ENCODE data around the gene SLC9C2.
"Not testable (repeated sequence)": the region's sequence is repeated elsewhere in the genome, so short reads cannot be mapped to it uniquely, and the experiment has no call there.

The SLC9C2 gene

DNA sequence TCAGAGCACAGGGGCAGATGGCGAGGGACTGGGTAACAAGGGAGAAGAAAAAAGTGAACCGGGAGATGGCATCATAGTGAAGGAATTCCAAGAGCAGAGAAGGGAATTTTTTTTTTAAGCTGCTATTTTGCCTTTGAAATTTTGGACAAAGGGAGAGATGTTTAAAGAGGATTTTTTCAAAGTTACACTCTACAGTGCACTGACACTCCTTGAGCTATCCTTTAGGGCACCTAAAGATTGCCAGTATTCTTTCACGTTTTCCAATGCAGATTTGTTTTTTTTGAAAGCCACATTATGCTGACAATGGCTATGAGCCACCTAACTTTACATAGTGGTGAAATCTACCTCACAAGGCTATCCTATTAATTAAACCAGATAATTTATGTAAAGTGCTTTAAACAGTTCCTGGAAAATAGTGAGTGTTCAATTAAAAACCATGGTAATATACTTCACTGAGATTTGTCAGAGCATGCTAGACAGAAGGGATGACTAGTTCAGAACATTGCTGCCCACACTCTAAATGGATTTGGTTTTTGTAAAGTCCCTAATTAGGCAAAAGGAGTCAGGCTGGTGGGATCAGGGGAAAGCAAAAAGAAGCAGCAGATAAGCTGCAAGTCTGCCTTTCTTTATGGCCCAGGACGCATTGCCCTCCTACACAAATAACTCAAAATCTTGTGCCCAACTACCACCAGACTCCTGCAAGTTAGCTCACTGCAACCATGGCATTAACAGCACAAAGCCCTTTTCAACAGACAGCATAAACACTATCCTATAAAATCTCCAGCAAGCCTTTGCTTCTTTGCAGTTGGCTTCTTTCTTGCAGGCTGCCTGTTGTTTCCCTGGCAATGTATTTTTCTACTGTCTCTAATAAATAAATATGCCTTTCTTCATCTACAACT is 71.8 kb downstream of the SLC9C2 start:
- DNase-seq (ENCODE audit: low read depth in 3 of 3): no peak

DNA sequence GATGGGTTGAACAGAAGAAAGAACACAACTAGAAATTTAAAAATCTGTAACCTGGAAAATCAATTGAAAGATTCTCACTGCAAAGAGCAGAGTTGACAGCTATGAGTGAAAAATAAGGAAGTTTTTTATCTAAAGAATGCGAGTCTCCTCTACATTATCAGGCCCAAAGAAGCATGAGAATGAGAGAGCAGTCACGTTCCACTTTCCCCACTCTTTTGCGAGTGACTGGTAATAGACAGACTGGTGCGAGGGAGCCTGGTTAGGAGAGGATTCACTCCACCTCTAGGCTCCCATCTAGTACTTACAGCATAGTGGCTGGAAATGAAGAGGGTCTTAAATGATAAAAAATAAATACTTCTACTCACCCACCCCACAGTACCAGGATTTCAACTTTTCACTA is 73.8 kb downstream of the SLC9C2 start:
- no peak for DNase-seq (ENCODE audit: low read depth in 3 of 3)

DNA sequence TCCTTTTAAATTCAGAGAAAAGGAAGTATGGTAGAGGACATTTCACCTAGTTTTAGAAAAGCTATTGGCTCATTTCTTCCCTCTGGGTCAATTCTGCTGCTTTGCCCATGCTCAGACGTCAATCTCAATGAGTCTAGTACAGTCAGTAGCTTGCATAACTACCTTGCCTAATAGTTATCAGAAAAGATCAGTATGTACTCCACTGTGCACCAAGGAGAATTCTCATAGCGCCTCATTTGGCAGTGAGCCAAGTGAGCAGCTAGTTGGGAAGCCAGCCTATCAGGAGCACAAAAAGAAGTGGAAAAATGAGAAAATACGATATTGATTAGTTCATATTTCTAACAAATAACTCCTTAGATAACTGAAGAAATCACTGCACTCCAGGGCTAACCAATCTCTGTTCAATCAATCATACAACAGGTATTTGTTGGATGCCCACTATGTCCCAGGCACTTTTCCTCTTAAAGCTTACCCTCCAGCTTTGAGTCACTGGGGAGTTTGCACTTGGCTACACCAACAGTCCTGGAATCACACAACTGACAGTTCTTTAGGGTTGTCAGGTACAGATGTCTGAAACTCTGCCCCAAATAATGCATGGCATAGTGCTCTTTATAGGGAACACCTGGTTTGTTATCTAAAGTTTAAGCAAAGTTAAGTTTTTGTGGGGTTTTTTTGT is 75.6 kb downstream of the SLC9C2 start:
- DNase-seq (ENCODE audit: low read depth in 3 of 3): no peak

DNA sequence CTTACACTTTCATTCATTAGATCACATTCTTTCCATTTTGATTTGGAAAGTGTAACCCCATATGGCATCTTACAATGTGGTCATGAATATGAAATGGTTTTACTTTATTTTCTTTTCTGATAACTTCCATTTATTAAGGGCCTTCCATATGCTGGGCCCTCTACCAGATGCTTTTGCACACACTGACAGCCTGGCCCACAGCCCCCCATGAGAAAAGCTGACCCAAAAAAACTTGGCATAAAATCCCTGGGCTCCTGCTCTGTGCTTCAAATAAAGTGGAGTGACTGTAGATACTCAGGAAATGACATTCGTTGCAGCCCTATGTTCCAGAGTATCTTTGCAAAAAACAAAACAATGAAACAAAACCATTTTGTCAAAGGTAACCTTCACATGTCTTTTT is 76.9 kb downstream of the SLC9C2 start:
- no peak for DNase-seq (ENCODE audit: low read depth in 3 of 3)

DNA sequence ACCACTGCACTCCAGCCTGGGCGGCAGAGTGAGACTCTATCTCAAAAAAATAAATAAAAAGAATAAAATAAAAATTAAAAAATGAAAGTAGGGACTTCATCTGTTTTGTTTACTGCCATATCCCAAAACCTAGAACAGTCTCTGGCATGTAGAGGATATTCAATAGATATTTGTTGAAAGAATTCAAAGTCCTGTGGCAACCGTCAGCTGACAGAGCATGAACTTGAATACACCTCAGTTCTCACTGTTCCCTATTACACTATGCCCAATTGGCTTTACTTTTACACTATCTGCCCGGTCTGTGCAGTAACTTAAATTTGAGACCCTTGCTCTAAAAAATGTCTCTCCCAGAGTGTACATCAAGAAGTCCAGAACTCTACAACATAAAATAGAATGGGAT is 79.5 kb downstream of the SLC9C2 start:
- DNase-seq (ENCODE audit: low read depth in 3 of 3): no peak

DNA sequence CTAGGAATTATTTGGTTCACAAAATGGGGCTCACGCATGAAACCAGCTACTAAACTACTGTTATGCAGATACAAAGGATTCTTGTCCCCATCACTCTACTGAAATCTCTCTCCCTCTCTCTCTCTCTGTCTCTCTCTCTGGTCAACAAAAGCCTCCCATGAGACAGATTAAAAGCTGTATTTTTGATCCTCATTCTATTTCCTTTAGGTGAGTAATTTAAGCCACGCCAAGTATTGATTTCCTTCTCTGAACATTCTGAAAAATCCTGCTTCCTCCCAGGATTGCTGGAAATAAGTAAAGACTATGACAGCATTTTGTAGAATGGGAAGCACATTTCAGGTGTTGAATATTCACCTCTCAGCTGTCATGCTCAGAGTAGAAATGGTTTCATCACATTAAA is 82.1 kb downstream of the SLC9C2 start:
- no peak for DNase-seq (ENCODE audit: low read depth in 3 of 3)

DNA sequence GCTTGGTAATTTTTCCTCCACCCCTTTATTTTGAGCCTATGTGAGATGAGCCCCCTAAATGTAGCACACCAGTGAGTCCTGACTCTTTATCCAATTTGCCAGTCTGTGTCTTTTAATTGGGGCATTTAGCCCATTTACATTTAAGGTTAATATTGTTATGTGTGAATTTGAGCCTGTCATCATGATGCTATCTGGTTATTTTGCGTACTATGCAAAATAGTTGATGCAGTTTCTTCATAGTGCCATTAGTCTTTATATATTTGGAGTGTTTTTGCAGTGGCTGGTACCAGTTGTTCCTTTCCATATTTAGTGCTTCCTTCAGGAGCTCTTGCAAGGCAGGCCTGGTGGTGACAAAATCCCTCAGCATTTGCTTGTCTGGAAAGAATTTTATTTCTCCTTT is 88.4 kb downstream of the SLC9C2 start:
- not testable (repeated sequence) for DNase-seq (ENCODE audit: low read depth in 3 of 3)

DNA sequence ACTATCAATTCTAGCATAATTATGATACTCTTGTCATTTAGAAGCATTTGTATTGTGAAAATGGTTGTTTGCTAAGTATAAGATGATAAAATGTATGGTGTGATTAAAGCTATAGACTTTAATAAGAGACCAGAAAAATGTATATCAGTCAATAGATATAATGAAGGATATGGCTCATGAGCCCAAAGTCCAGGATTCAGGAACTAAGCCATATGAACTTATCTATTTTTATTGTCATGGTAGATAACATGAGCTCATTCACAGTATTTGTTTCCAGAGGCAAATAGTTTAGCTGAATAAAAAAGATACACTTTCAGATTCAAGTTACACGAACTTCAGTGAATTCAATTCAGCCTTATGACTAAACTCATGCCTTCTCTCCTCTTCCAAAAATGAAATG is 93.1 kb downstream of the SLC9C2 start:
- DNase-seq (ENCODE audit: low read depth in 3 of 3): no peak

DNA sequence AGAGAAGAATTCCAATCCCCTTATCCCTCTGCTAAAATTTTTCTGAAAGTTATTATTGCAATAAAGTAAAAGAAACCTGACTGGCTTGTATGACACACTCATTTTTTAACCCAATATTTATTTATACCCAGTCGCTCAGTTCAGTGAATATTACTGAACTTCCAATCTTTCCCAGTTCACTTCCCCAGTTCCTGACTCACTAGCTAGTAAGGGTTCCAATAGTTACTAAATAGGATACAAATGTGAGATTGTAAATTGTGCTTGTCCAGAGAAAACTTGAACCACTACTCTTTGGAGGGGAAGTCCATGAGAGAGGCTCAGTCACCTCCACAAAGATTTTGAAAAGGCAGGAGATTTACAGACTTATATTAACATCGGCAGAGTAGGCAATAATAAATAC is 94.3 kb downstream of the SLC9C2 start:
- no peak for DNase-seq (ENCODE audit: low read depth in 3 of 3)

DNA sequence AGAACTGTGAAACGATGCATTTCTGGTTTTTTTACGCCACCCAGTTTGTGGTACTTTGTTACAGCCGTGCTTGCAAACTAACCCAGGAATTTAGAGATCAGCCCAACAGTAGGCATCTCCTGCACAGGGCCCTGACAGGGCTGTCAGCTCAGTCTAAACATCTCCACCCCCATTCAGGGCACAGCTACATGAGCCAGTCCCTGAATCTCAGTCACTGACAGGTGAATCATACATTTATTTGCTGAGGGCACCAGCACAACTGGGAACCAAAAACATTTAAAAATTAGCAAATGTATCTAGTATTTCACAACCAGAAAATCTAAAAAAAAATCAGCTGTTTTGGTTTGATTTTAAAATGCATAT is 95.0 kb downstream of the SLC9C2 start:
- no peak for DNase-seq (ENCODE audit: low read depth in 3 of 3)

DNA sequence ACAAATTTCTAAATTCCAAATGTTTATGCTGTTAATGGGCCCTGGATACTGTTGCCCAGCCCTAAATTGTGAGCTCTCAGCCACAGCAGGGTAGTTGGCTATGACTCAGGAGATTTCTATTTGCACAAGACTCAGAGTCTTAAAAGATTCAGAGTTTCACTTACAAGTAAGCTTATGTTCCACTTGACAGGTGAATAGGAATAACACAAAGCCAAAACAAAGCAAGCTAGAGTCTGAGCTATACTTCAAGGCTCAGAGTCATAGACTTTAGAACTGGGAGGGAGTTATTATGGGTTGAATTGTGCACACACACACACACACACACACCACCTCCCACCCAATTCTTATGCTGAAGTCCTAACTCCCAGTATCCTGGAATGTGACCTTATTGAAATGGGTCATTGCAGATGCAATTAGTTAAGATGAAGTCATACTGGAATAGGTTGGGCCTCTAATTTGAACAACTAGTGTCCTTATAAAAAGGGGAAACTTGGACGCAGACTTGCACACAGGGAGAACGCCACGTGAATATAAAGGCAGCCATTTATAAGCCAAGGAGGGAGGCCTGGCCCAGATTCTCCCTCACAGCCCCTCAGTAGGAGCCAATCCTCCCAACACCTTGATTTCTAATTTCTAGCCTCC is 95.5 kb downstream of the SLC9C2 start:
- no peak for DNase-seq (ENCODE audit: low read depth in 3 of 3)

DNA sequence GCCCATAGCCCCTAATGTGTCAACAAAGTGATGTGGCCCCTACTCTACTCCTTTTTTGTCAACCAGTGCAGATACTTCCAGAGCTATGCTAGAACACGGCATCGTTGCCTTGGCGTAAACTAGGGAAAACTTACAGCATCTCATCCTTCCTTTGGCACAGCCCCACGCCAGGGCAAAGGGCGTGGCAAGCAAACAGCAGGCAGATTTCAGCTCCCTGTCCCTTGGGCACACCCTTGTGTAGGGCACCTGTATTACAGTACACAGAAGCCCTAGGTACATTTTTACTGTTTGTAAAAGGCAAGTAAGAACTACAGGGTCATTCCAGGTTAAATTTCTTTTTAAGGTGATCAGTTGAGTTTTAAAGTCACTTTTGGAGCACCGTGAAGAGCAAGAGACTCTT is 96.4 kb downstream of the SLC9C2 start:
- DNase-seq (ENCODE audit: low read depth in 3 of 3): no peak

DNA sequence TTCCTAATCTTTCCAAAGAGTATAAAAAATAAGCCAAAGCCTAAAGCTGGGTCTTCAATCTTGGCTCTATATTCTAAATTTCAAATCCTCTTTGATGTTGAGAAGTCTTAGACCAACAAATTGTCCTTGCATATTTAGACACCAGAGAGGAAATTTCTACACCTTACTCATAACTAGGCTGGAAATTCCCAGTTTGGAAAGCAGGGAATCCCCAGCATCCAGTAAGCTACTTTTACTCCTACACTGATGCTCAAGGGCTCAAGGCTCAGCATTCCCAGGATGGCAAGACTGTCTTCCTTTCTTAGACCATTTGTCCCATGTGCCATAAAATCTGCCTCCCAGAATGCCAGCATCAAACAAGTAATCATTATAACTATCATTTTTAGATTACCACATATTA is 97.5 kb downstream of the SLC9C2 start:
- DNase-seq (ENCODE audit: low read depth in 3 of 3): no peak

DNA sequence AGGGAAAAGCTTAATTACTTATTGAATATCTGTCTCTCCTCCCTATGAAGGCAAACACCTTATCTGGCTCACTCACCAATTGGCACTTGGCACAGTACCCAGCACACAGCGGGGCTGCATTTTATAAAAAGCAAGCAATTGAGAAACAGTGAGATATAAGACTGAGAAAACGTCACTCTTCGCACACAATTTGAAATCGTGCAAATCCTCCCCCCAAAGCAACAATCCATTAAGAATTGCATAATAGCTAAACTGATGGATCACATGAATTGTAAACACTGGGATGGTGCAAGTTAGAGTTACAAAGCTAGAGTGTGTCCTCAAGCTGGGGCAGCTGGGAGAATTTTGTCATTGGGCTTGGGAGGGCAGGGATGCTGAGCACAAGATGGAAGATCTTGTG is 98.6 kb downstream of the SLC9C2 start:
- DNase-seq (ENCODE audit: low read depth in 3 of 3): no peak

DNA sequence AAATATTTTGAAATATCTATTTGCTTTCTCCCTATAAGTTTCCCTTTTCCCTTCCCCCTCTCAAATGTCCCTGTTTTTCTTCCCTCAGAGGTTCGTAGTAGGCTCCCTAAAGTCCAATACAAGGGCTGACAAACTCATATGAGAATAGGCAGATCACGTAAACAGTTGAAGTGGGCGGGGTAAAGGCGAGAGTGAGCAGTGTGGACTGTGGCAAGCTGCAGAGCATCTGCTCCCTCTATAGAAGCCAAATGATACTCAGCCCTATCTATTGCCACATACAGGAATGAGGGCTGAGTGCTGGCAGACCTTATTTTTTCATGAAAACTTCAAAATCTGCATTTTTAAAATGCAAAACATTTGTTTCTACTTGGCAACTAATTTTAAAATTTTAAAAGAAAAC is 99.5 kb downstream of the SLC9C2 start:
- DNase-seq (ENCODE audit: low read depth in 3 of 3): no peak

DNA sequence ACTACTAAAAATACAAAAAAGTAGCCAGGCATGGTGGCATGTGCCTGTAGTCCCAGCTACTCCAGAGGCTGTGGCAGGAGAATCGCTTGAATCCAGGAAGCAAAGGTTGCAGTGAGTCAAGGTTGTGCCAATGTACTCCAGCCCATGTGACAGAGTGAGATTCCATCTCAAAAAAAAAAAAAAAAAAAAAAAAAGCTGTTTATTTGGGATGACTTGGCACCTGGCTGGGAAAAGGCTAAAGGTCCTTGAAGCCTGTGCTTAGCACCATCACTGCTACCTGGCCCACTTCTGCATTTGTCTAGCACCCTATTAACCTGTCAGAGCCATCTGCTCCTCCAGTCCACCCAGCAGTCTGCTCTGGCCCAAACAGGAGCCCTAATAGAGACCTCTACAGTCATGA is 100.8 kb downstream of the SLC9C2 start:
- no peak for DNase-seq (ENCODE audit: low read depth in 3 of 3)

DNA sequence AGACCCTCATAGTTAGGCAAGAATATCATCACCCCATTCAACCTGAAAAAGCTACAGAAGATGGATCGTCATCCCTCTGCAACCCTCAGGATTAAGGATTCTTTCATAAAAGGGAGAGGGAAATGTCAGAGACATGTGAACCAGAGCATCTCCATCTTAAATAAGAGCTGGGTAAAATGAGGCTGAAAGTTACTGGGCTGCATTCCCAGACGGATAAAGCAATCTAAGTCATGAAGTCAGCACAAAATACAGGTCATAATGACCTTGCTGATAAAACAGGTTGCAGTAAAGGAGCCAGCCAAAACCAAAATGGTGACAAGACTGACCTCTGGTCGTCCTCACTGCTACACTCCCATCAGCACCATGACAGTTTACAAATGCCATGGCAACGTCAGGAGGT is 103.1 kb downstream of the SLC9C2 start:
- DNase-seq (ENCODE audit: low read depth in 3 of 3): no peak

DNA sequence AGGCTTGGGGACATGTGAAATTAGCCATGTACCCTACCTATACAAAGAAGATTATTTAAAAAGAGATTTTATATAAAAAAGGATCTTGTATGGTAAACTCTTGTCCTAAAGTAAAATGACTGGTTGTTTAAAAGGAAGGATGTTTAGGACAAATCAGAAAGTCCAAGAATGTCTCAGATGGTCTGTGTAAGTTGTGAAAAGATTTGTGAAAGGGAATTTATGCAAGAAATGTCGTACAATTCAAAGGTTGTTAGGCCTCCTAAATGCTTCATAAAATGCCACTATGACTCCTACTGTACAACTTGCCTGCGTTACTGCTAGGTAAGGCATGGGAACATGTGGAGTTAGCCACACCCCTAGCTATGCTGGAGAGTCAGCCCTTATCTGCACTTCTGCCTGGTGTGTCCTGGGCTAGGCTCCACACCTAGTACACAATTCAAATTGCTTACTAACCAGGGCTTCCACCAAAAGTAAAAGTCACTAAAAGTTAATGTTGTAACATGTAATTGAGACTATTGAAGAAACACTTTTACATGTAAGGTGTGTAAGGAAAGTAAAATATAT is 106.0 kb downstream of the SLC9C2 start:
- DNase-seq (ENCODE audit: low read depth in 3 of 3): no peak

DNA sequence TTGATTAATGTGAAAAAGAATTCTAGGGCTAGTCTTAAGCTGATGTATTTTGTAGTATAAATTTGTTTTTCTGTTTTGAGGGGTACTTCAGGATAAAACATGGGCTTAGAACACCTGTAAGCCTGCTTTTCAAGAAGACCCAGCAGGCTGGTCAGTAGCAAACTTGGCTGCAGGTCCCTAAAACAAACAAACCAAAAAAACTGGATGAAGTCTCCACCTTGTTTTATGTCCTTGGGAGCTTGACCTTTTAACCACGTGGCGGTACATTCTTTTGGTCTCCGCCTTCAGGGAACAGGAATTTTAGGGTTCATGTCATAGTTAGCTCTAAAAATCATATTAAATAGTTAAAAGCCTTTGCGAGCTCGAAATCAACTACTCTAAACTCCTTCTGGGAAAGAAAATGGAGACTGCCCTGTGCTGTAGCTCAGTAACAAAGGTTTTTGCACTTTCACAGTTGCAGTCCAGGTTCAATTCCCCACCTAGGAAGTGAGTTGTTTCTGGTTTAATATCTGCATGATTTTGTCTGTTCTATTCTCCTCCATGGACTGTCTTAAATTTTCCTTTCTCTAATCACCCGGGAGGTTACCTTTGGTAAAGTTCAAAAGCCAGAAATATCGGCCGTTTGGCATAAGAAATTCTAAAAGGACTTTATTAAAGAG is 107.1 kb downstream of the SLC9C2 start:
- no peak for DNase-seq (ENCODE audit: low read depth in 3 of 3)

DNA sequence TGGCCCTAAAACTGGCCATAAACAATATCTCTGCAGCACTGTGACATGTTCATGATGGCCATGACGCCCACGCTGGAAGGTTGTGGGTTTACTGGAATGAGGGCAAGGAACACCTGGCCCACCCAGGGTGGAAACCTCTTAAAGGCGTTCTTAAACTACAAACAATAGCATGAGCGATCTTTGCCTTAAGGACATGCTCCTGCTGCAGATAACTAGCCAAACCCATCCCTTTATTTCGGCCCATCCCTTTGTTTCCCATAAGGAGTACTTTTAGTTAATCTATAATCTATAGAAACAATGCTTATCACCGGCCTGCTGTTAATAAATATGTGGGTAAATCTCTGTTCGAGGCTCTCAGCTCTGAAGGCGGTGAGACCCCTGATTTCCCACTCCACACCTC is 109.7 kb downstream of the SLC9C2 start:
- DNase-seq (ENCODE audit: low read depth in 3 of 3): not testable (repeated sequence)

DNA sequence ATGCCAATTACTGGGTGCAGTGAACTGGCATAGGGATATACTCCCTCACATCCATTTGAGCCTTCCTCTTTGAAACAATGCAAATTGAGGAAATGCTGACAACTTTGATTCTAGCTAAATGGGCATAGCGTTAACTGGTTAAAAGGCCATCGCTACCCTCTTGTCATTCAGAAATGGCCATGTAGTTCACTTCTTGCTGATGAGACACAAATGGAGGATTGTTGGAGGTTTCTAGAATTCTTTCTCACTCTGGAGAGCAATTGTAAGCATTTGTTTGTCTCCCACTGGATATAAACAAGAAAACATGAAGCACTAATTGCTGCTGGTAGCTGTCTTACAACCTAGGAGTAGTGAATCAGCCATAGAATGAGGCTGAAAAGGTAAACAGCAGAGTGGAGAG is 111.4 kb downstream of the SLC9C2 start:
- DNase-seq (ENCODE audit: low read depth in 3 of 3): no peak

DNA sequence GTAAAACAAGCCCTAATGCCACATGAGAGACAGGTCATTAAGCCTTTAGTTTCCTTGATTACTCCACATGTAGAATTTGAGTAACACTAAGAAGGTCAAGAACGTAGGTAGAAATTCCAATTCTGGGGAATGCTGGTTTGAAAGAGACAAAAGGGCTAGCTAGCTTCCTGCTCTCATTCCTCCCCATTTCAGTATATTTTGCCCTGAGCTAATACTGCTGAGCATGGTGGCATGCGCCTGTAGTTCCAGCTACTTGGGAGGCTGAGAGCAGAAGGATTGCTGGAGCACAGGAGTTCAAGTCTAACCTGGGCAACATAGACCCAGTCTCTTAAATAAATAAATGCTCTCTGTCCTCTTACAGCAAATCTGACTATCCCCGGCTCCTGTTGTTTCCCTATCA is 112.9 kb downstream of the SLC9C2 start:
- no peak for DNase-seq (ENCODE audit: low read depth in 3 of 3)
